GM20431 (cell line): Measurements from ENCODE around the gene PRF1.

Source experiments
- in situ Hi-C: fragments of 300-500 bp; cut with MseI, MboI; formaldehyde crosslinking; loops from one replicate; pipeline ENCODE4 v1.15.0; 2020; ENCODE audit warnings: low sequenced_read_pairs; ENCODE audit not compliant: unreplicated experiment

The PRF1 gene

GRCh38 chr10:70596110-70596798 is 6.3 kb downstream of the PRF1 start:
- in situ Hi-C loops = no loop called here

GRCh38 chr10:70595566-70596016 is 7.0 kb downstream of the PRF1 start:
- in situ Hi-C loops = no loop called here

GRCh38 chr10:70594161-70594560 is 8.4 kb downstream of the PRF1 start:
- in situ Hi-C loops = no loop called here

GRCh38 chr10:70593513-70593890 is 9.0 kb downstream of the PRF1 start:
- in situ Hi-C loops = no loop called here

- in situ Hi-C loops = no loop called here
Observed at GRCh38 chr10:70592746-70593512, 9.6 kb downstream of the PRF1 start.

- in situ Hi-C loops = no loop called here
Observed at GRCh38 chr10:70592186-70592735, 10.3 kb downstream of the PRF1 start.

GRCh38 chr10:70590655-70591416 is 11.7 kb downstream of the PRF1 start:
- in situ Hi-C loops = no loop called here

- in situ Hi-C loops = no loop called here
Observed at GRCh38 chr10:70589762-70590654, 12.5 kb downstream of the PRF1 start.

GRCh38 chr10:70588859-70589570 is 13.5 kb downstream of the PRF1 start:
- in situ Hi-C loops = no loop called here

GRCh38 chr10:70588255-70588654 is 14.3 kb downstream of the PRF1 start:
- in situ Hi-C loops = no loop called here

GRCh38 chr10:70587045-70587658 is 15.4 kb downstream of the PRF1 start:
- in situ Hi-C loops = no loop called here

- in situ Hi-C loops = no loop called here
Observed at GRCh38 chr10:70586348-70586930, 16.1 kb downstream of the PRF1 start.

- in situ Hi-C loops = no loop called here
Observed at GRCh38 chr10:70585578-70586169, 16.9 kb downstream of the PRF1 start.

GRCh38 chr10:70584909-70585544 is 17.5 kb downstream of the PRF1 start:
- in situ Hi-C loops = no loop called here

GRCh38 chr10:70584366-70584765 is 18.2 kb downstream of the PRF1 start:
- in situ Hi-C loops = no loop called here

- in situ Hi-C loops = no loop called here
Observed at GRCh38 chr10:70583669-70584037, 18.9 kb downstream of the PRF1 start.
